GM21447 (cell line): ENCODE results near the gene STXBP5L.
"Not testable (repeated sequence)": the region's sequence is repeated elsewhere in the genome, so short reads cannot be mapped to it uniquely, and the experiment has no call there.

ENCODE experiments used
- ATAC-seq: cut with Tn5 transposase; IDR thresholded peaks from one replicate; pipeline ENCODE4 v1.9.1; 2021; ENCODE audit not compliant: unreplicated experiment

Gene STXBP5L

DNA sequence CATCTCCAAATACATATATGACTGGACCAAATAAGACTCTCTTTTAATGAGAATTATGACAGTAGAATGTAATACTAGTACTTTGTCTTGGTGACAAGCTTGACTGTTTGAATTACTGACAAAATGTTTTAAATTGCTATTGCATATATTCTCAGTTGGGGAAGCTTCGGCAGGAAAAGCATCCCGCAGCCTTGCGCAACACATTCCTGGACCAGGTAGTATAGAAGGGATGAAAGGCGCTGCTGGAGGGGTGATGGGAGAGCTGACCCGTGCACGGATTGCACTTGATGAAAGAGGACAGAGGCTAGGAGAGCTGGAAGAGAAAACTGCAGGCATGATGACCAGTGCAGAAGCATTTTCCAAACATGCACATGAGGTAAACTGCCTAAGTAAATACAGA lies 510.2 kb downstream of the STXBP5L start:
- no peak for ATAC-seq

DNA sequence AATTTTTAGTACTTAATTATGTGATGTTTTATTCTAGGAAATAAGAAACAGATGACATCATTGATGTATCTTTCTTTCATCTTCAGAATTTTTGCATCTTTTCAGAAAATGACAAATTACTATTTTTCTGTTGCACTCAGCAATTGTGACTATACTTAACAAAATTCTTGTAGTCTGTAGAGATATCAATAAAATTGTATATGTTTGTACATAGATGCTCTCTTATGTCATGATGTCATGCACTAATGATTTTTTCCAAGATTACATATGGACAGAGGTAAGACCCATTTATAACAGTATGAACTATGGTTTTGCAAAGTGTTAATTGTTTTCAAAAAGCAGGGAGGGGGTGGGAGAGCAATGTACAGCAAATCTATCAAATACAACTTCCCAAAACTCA lies 516.5 kb downstream of the STXBP5L start:
- ATAC-seq: no peak

DNA sequence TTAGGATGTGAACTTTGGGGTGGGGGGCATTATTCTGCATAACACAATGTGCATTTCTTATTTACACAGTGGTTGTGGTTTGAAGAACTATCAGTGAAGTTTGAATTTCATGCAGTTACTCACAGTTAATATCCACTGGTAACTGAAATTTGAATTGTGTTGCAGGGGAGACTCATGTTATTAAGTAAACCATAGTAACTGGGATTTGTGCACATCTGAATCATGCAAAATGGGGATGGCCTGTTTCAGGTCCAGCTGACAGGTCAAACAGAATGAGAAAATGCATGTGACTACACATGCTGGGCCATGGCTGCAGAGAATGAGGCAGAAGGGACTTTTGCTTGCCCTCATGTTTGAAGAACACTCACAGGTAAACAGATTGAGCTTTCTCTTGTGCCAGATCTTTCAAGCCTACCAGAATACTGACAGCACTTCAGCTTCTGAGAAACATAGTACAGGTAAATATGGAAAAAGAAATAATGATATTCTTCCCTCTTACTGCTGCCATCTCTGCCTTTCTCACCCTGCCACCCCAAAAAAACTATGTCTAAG lies 522.7 kb downstream of the STXBP5L start:
- no peak for ATAC-seq

DNA sequence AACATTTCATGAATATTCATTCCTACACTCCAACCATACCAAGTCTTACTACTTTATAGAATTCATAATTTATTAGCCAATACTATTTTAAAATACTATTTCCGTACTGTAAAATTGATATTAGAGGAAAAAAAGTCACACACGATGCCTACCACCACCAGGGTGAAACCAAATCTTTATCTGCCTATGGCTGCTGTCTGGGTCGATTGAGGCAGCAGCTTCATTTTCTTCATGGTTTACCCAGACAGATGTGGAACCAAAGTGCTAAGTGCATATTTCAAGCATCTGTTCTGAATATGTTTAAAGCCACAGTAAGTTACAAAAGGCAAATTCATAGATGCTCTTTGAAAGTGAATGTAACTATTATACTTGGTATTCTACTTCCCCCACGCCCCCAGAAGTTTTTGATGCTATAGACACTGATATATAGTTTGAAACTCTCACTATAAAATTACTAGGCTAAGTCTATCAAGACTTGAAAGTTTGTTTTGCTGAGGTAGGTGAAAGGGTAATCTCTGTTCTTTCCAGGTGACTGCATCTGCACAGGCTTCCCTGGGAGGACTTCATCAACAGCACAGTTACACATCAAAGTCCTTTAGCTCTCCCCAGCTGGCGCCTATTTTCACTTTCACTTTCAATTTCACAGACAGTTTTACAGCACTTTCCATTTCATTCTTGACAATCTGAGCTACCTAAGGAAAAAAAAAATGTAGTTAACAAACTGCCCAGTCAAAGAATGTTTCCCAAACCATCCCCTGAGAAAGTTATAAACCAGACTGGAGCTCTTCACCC lies 523.9 kb downstream of the STXBP5L start:
- peak; percentile 95 for ATAC-seq

DNA sequence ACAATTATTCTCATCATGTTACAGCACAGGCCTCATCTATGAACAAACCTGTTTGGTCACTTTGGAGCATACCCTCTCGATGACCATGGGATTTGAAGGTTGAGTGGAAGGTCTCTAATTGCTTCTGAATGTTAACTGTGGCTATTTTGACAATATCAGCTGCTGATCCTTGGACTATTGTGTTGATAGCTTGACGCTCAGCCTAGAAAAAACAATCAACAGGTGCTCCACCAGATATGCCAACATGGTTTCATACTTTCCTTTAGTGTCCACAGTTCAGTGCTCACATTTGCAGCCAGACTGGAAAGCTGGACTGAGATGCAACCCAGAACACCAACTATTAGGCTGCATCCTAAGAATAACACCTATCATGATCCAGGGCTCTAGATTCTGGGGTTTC lies 528.1 kb downstream of the STXBP5L start:
- no peak for ATAC-seq

DNA sequence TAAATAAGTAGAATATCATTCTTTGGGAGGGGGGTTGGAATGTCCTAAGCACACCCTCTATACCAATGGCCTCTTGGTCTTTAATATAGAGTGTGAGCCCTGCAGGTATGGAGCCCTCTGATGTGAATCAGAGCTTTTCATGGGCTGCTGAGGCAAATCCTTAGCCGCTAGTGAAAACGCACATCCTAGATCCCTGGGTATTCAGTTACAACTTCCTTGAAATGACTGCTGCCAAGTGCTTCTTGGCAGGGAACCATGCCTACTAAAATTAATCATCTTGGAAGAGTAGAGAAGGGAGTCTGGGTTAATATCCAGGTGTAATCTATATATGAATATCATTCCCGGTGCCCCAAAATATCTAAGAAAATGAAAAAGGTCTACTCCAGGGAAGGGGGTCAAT lies 528.6 kb downstream of the STXBP5L start:
- no peak for ATAC-seq

DNA sequence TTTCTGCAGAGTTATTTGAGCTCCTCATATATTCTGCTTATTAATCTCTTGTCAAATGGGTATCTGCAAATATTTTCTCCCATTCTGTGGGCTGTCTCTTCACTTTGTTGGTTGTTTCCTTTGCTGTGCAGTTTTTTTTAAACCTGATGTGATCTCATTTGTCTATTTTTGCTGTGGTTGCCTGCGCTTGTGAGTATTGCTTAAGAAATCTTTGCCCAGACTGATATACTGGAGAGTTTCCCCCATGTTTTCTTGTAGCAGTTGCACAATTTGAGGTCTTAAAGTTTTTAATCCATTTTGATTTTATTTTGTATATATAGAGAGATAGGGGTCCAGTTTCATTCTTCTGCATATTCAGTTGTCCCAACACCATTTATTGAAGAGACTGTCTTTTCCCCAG lies 535.5 kb downstream of the STXBP5L start:
- no peak for ATAC-seq

DNA sequence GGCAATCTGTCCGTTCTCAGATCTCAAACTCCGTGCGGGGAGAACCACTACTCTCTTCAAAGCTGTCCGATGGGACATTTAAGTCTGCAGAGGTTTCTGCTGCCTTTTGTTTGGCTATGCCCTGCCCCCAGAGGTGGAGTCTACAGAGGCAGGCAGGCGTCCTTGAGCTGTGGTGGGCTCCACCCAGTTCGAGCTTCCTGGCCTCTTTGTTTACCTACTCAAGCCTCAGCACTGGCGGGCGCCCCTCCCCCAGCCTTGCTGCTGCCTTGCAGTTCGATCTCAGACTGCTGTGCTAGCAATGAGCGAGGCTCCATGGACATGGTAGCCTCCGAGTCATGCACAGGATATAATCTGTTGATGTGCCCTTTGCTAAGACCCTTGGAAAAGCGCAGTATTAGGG lies 543.7 kb downstream of the STXBP5L start:
- not testable (repeated sequence) for ATAC-seq

DNA sequence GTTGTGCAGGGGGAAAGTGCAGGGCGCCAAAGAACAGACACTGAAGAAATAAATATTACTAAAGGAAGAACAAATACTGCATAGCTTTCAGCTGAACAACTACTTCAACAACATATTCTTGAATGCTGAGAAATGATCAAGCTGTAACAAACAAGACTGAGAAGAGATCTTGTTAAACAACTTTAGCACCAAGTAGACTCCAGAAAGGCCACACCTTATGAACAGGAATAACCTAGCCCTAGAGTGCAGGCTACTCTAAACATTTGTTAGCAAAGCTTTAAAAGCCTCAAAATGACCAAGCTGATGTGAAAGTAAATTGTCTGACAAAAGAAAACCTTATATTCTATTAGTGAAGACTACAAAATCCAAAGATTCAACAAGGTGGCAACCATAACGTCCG lies 554.6 kb downstream of the STXBP5L start:
- no peak for ATAC-seq

DNA sequence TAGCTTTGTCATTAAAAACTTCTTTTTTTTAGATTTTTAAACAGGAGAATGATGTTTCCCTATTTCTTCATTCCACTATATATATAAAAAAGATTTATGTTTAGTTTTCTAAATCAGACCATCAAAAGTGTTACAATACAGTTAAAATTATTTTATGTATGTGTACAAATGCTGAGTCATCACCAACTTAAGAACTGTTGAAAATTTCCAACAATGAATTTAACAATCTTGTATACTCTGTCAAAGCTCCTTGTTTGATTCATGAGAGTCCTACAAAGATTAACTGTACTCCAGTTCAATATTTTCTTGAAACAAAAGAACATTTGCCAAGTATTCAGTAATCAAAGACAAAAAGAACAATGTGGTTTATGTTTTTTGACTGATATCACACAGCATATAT lies 555.7 kb downstream of the STXBP5L start:
- ATAC-seq: no peak

DNA sequence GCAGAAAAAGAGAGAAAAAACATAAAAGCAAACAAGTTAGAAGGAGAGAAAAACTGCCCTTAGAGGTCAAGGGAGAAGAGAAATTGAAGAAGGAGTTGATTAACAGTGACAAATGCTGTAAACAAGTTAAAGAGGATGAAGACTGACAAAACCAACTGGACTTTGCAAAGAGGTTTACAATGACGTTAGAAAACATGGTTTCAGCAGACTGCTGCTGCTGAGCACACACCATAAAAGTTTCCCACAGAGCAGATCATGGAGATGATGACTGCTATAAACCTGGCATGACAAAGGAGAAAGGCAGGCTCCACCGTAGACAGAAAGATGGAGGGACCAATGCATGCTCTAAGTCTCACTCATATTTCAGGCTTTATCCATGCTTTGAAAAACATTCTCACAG lies 559.1 kb downstream of the STXBP5L start:
- no peak for ATAC-seq

DNA sequence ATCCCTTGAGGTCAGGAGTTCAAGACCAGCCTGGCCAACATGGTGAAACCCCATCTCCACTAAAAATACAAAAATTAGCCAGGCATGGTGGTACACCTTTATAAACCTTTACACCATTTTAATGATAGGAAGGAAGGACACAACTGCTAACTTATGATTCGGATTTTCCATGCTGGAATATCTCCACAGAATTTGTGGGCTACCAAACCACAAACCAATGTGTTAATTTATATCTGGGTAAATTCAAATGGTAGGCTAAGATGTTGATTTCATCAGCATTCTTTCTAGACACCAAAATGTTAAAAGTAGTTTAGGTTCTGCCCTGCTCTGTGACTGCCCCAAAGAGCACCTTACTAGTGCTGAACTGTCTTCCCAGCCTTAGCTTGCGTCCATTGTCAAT lies 565.0 kb downstream of the STXBP5L start:
- no peak for ATAC-seq
